DOHH2 (cell line): ENCODE data around the gene FEM1B.

ENCODE experiments used
- H3F3A ChIP-seq: fragments of 200-600 bp; sonication (generic), shearing (Covaris generic); 2 replicates; pipeline ENCODE4 v1.6.0; 2016; ENCODE audit warnings: antibody characterized with exemption, mild to moderate bottlenecking; ENCODE audit not compliant: control insufficient read depth, insufficient read depth
- H3K27ac ChIP-seq: fragments of 200-600 bp; sonication (generic); 2 replicates; pipeline ENCODE4 v1.5.1; 2014; ENCODE audit warnings: low read depth, mild to moderate bottlenecking, low read length, moderate library complexity
- H3K27me3 ChIP-seq: fragments of 200-600 bp; sonication (generic); 2 replicates; pipeline ENCODE4 v1.6.1; 2014; ENCODE audit warnings: mild to moderate bottlenecking, low read length, mixed read lengths; ENCODE audit not compliant: control insufficient read depth
- H3K36me3 ChIP-seq: fragments of 200-600 bp; sonication (generic); 2 replicates; pipeline ENCODE4 v1.6.1; 2014; ENCODE audit warnings: mild to moderate bottlenecking, low read length, moderate library complexity, mixed read lengths; ENCODE audit not compliant: control insufficient read depth
- H3K4me1 ChIP-seq: fragments of 200-600 bp; sonication (generic); 2 replicates; pipeline ENCODE4 v1.6.1; 2014; ENCODE audit warnings: mild to moderate bottlenecking, low read length, mixed read lengths; ENCODE audit not compliant: control insufficient read depth
- H3K4me2 ChIP-seq: fragments of 200-600 bp; sonication (generic); 2 replicates; pipeline ENCODE4 v1.6.0; 2014; ENCODE audit warnings: mild to moderate bottlenecking, low read length, moderate library complexity
- H3K4me3 ChIP-seq: fragments of 200-600 bp; sonication (generic); 2 replicates; pipeline ENCODE4 v1.5.1; 2014; ENCODE audit warnings: mild to moderate bottlenecking, low read length, mixed read lengths
- H3K79me2 ChIP-seq: fragments of 200-600 bp; sonication (generic); 2 replicates; pipeline ENCODE4 v1.6.1; 2014; ENCODE audit warnings: mild to moderate bottlenecking, low read length, mixed read lengths; ENCODE audit not compliant: control insufficient read depth
- H3K9me2 ChIP-seq: fragments of 200-600 bp; sonication (generic); replicated peaks from 2 replicates; pipeline ENCODE4 v1.6.1; 2014; ENCODE audit warnings: mild to moderate bottlenecking, low read length, mixed read lengths; ENCODE audit not compliant: control insufficient read depth
- H3K9me3 ChIP-seq: fragments of 200-600 bp; sonication (generic); 2 replicates; pipeline ENCODE4 v1.6.1; 2014; ENCODE audit warnings: antibody characterized with exemption, low read length, mixed read lengths; ENCODE audit not compliant: control insufficient read depth, insufficient read depth
- H4K20me1 ChIP-seq: fragments of 200-600 bp; sonication (generic); 2 replicates; pipeline ENCODE4 v1.6.0; 2014; ENCODE audit warnings: low read depth, mild to moderate bottlenecking, antibody characterized with exemption, low read length, moderate library complexity; ENCODE audit not compliant: control insufficient read depth, insufficient read depth
- EZH2phosphoT487 ChIP-seq: fragments of 200-600 bp; sonication (generic); IDR thresholded peaks from 2 replicates; pipeline ENCODE4 v1.6.1; 2017; ENCODE audit warnings: borderline replicate concordance, mild to moderate bottlenecking, antibody characterized with exemption, low read length, moderate library complexity, mixed read lengths
- TF ChIP-seq, protein P1 (sequence below): fragments of 200-600 bp; sonication (generic); IDR thresholded peaks from one replicate; pipeline ENCODE4 v1.5.1; 2014; ENCODE audit warnings: antibody characterized with exemption, mild to moderate bottlenecking, low read depth, low read length; ENCODE audit not compliant: poor library complexity, severe bottlenecking

The FEM1B gene

DNA sequence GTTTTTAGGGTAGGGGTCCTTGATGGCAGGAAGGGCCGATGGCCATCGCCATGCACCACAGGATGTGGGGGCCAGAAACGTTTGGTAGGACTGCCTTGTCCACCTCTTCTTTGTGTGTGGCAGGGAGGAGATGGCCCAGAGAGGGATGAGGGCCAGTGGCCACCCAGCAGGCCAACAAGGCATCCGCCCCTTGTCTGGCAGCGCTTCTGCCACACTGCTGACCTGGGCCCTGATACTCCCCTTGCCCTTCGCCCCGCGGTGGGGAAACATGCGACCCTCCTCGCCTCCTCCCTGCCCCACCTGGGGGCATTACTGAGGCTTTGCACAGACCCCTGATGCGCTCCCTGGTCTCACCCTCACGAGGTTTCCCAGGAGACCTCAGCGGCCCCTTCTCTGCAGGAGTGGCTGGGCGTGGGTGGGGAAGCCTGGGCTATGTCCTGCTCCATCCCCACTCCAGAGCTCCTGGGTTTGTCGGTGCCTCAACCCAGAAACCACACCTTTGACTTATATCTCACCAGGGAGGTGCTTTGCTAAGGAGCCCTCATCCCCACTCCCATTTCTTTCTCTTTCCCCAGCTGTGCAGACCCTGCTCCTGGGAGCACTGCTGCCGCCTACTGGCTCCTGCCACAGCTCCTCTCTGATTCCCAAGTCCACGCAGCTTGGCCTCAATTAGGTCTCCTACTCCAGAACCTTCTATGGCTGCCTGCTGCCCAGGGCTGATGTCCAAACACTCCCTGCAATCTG is 38.7 kb downstream of the FEM1B start:
- no peaks in the 10 kb centered on the region for H3F3A ChIP-seq
- H3K27me3 ChIP-seq, result no peaks in the 10 kb centered on the region
- H3K4me2 ChIP-seq, result no peak overlapping the region
- no peaks in the 10 kb centered on the region for H3K9me3 ChIP-seq
- H3K4me1 ChIP-seq, result no peaks in the 10 kb centered on the region
- no peaks in the 10 kb centered on the region for H3K9me2 ChIP-seq
- H3K4me3 ChIP-seq, result no peak overlapping the region
- no peaks in the 10 kb centered on the region for H3K79me2 ChIP-seq
- TF ChIP-seq EZH2phosphoT487, result no peak
- TF ChIP-seq, protein P1, sequence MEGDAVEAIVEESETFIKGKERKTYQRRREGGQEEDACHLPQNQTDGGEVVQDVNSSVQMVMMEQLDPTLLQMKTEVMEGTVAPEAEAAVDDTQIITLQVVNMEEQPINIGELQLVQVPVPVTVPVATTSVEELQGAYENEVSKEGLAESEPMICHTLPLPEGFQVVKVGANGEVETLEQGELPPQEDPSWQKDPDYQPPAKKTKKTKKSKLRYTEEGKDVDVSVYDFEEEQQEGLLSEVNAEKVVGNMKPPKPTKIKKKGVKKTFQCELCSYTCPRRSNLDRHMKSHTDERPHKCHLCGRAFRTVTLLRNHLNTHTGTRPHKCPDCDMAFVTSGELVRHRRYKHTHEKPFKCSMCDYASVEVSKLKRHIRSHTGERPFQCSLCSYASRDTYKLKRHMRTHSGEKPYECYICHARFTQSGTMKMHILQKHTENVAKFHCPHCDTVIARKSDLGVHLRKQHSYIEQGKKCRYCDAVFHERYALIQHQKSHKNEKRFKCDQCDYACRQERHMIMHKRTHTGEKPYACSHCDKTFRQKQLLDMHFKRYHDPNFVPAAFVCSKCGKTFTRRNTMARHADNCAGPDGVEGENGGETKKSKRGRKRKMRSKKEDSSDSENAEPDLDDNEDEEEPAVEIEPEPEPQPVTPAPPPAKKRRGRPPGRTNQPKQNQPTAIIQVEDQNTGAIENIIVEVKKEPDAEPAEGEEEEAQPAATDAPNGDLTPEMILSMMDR, result peak; percentile 42
- H3K36me3 ChIP-seq, result no peaks in the 10 kb centered on the region
- H3K27ac ChIP-seq, result no peak overlapping the region
- H4K20me1 ChIP-seq, result no peaks in the 10 kb centered on the region

DNA sequence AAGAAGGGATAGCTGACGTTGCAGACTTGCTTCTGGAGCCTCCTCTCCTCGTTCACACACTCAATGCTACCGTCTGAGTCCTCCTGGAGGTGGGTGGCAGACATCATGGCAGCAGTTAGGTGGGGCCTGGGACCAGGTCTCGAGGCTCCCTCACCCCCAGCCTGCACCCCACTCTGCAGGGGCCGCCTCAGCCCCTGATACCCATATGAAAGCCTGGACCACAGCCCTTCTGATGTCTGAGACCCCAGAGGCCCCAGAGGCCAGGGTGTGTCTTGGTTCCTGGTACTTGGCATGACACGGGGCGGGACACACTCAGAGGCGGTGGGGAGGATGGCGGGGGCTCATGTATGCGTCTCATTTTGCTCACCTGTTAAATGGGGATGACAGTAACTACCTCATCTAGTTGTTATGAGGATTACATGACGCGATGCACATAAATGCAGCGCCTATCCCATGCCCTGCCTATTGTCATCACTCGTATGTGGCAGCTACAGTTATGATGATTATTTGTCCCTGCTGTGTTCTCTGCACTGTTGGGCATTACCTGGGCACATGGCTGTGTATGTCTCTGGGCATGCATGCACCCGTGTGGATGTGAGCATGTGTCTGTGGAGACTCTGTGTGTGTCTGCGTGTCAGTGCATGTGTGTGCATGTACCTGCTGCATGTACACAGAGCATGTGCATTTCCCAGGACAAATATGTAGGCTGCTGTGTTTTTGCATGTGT is 39.9 kb downstream of the FEM1B start:
- no peaks in the 10 kb centered on the region for H3K9me3 ChIP-seq
- H3K27me3 ChIP-seq, result peaks cover 3% of the 10 kb centered on the region; the same call in 1 of the 2 replicates
- H3K27ac ChIP-seq, result no peak overlapping the region
- TF ChIP-seq EZH2phosphoT487, result no peak
- TF ChIP-seq, protein P1, result no peak
- no peak overlapping the region for H3K4me3 ChIP-seq
- H3K9me2 ChIP-seq, result no peaks in the 10 kb centered on the region
- no peaks in the 10 kb centered on the region for H4K20me1 ChIP-seq
- no peak overlapping the region for H3K4me2 ChIP-seq
- no peaks in the 10 kb centered on the region for H3K79me2 ChIP-seq
- no peaks in the 10 kb centered on the region for H3K36me3 ChIP-seq
- no peaks in the 10 kb centered on the region for H3F3A ChIP-seq
- H3K4me1 ChIP-seq, result no peaks in the 10 kb centered on the region

DNA sequence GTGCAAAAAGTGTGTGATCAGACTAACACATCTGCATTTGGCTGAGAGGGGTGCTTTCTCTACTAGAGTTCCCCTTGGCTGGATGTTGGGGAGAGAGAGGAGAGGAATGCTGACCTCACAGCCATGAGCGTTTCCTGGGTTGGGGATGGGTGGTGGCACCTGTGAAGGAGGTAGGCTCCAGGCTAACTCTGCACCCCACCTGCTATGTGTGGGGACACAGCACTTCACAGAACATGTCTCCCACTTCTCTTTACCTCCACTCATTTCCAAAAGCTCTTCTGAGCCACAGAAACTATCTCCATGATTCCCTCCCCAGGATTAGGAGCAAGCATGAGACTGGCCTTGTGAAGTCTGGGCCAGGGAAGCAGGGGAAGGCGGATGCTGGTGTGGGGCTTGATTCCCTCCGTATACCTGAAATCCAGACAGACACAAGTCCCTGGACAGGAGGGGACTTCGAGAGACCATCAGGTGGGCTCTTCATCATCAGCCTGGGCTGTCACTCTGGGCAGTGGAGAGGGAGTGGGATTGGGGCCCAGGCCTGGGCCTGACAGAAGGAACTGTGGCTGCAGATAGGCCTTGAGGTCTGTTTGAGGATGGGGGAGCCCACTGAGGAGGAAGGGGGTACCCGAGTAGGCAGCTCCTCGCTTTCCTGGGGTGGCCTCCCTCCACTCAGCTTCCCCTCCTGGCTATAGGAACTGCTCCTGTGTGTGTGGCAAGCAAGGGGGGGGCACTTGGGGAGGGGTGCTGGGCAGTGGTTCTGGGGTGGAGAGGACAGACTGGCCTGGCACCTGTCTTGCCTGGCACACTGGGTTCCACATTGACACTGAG is 40.7 kb downstream of the FEM1B start:
- Histone ChIP-seq H3K9me2 (no peaks in the 10 kb centered on the region), H3K27ac (no peak overlapping the region), H3K9me3 (no peaks in the 10 kb centered on the region), H3K4me3 (no peak overlapping the region), H3K4me1 (no peaks in the 10 kb centered on the region), H3K27me3 (peaks cover 3% of the 10 kb centered on the region; the same call in 1 of the 2 replicates), H4K20me1 (no peaks in the 10 kb centered on the region), H3F3A (no peaks in the 10 kb centered on the region), H3K79me2 (no peaks in the 10 kb centered on the region), H3K36me3 (no peaks in the 10 kb centered on the region), H3K4me2 (no peak overlapping the region)
- TF ChIP-seq EZH2phosphoT487, result no peak
- TF ChIP-seq, protein P1, result no peak
